PC-3 (cell line): Measurements from ENCODE around the gene FANCC. TPM values are rescaled to one million over a fixed set of nuclear protein-coding genes. Genes with fewer than 3 reads are reported as not detected.

ENCODE experiments used
- ATAC-seq: fragments of 200-7000 bp; cut with Tn5 transposase; 2 replicates; pipeline ENCODE4 v1.9.1; 2020; ENCODE audit warnings: mild to moderate bottlenecking, moderate library complexity
- BruUV-seq: library from RNA; stranded (reverse); fragments of 400-500 nt; replicated peaks from 2 replicates; lab custom pipeline; 2021; lab: Mats Ljungman, UMichigan
- CTCF ChIA-PET: fragments of 300-600 bp; sonication (Branson Sonifier 250); formaldehyde crosslinking; loops from one replicate; lab custom pipeline; 2022; ENCODE audit warnings: antibody characterized with exemption; lab: Charles Lee
- POLR2A ChIA-PET: fragments of 300-600 bp; sonication (Branson Sonifier 250); formaldehyde crosslinking; loops from one replicate; lab custom pipeline; 2022; ENCODE audit warnings: antibody characterized with exemption; ENCODE audit not compliant: unreplicated experiment; lab: Charles Lee
- DNase-seq: peaks from one replicate; pipeline ENCODE4 v3.0.0-alpha.2; 2015
- H2AFZ ChIP-seq: fragments of 300-600 bp; sonication (generic); 2 replicates; pipeline ENCODE4 v1.6.0; 2016; ENCODE audit warnings: antibody characterized with exemption, low read length
- H3F3A ChIP-seq: fragments of 300-600 bp; sonication (generic); one replicate; pipeline ENCODE4 v1.6.0; 2017; ENCODE audit warnings: antibody characterized with exemption, low read length, control low read depth, mild to moderate bottlenecking; ENCODE audit not compliant: unreplicated experiment
- H3K27ac ChIP-seq: fragments of 300-600 bp; sonication (generic); 2 replicates; pipeline ENCODE4 v1.5.1; 2016; ENCODE audit warnings: mild to moderate bottlenecking, low read length
- H3K27me3 ChIP-seq: fragments of 300-600 bp; sonication (generic); 2 replicates; pipeline ENCODE4 v1.6.1; 2016; ENCODE audit warnings: low read length, mixed read lengths
- H3K36me3 ChIP-seq: fragments of 300-600 bp; sonication (generic); 2 replicates; pipeline ENCODE4 v1.6.1; 2016; ENCODE audit warnings: low read depth, mixed run types, low read length, mixed read lengths
- H3K4me1 ChIP-seq: fragments of 300-600 bp; sonication (generic); 2 replicates; pipeline ENCODE4 v1.5.1; 2016; ENCODE audit warnings: low read length; ENCODE audit not compliant: insufficient read depth
- H3K4me2 ChIP-seq: fragments of 300-600 bp; sonication (generic); 2 replicates; pipeline ENCODE4 v1.6.0; 2016; ENCODE audit warnings: low read length
- H3K4me3 ChIP-seq: fragments of 300-600 bp; sonication (generic); 2 replicates; pipeline ENCODE4 v1.5.1; 2016; ENCODE audit warnings: mild to moderate bottlenecking, low read length, mixed read lengths
- H3K79me2 ChIP-seq: fragments of 300-600 bp; sonication (generic); 2 replicates; pipeline ENCODE4 v1.6.1; 2017; ENCODE audit warnings: low read length, mixed read lengths
- H3K9ac ChIP-seq: fragments of 300-600 bp; sonication (generic); 2 replicates; pipeline ENCODE4 v1.6.0; 2016; ENCODE audit warnings: mild to moderate bottlenecking, low read length
- H3K9me2 ChIP-seq: fragments of 300-600 bp; sonication (generic); replicated peaks from 2 replicates; pipeline ENCODE4 v1.6.1; 2016; ENCODE audit warnings: mixed run types, low read length, mixed read lengths
- H3K9me3 ChIP-seq: fragments of 300-600 bp; sonication (generic); 2 replicates; pipeline ENCODE4 v1.6.1; 2016; ENCODE audit warnings: low read length, mixed read lengths
- H4K20me1 ChIP-seq: fragments of 300-600 bp; sonication (generic); 2 replicates; pipeline ENCODE4 v1.6.1; 2016; ENCODE audit warnings: low read length, mixed read lengths
- CTCF ChIP-seq: fragments of 300-600 bp; sonication (generic); conservative IDR thresholded peaks from 2 replicates; pipeline ENCODE4 v1.5.1; 2017; ENCODE audit warnings: antibody characterized with exemption, low read depth, mild to moderate bottlenecking, low read length
- EZH2 ChIP-seq: fragments of 300-600 bp; sonication (generic); IDR thresholded peaks from one replicate; pipeline ENCODE4 v1.6.1; 2017; ENCODE audit warnings: antibody characterized with exemption, mild to moderate bottlenecking, low read length; ENCODE audit not compliant: unreplicated experiment
- EZH2phosphoT487 ChIP-seq: fragments of 300-600 bp; sonication (generic); IDR thresholded peaks from 2 replicates; pipeline ENCODE4 v1.6.1; 2018; ENCODE audit warnings: mild to moderate bottlenecking, antibody characterized with exemption, low read length, borderline replicate concordance
- intact Hi-C: fragments of 100-400 bp; cut with micrococcal nuclease; formaldehyde crosslinking; loops from 2 replicates; pipeline ENCODE4 v1.9.0; 2023
- total RNA-seq: library from RNA; depleted of rRNA; stranded (reverse); fragments of >200 nt; gene quantifications from 2 replicates; pipeline ENCODE4 v1.2.3, GENCODE V29; 2014

FANCC gene
- total RNA-seq, 1 experiment from 2014 or later = 6.9 TPM

- H3K79me2 ChIP-seq = no peaks in the 10 kb centered on the region
- H3K27ac ChIP-seq = no peak overlapping the region
- no peak for ATAC-seq
- H3K4me3 ChIP-seq = no peak overlapping the region
- POLR2A ChIA-PET = no interaction called here
- TF ChIP-seq CTCF = no peak
- no peak for TF ChIP-seq EZH2phosphoT487
- no peak for TF ChIP-seq EZH2
- H3K36me3 ChIP-seq = no peaks in the 10 kb centered on the region
- CTCF ChIA-PET = no interaction called here
- H4K20me1 ChIP-seq = no peaks in the 10 kb centered on the region
- H3K4me2 ChIP-seq = no peak overlapping the region
- no peak overlapping the region for H2AFZ ChIP-seq
- no peaks in the 10 kb centered on the region for H3F3A ChIP-seq
- no peaks in the 10 kb centered on the region for H3K4me1 ChIP-seq
- no peaks in the 10 kb centered on the region for H3K9me2 ChIP-seq
- H3K9me3 ChIP-seq = no peaks in the 10 kb centered on the region
- DNase-seq = no peak
- intact Hi-C loops = no loop called here
- H3K27me3 ChIP-seq = no peaks in the 10 kb centered on the region
- no peak overlapping the region for H3K9ac ChIP-seq
- no TSS peak for BruUV-seq
Measured at GRCh38 chr9:95133325-95133705, 184.2 kb downstream of the FANCC start.

GRCh38 chr9:95132366-95133324, 184.9 kb downstream of the FANCC start:
- Histone ChIP-seq H3K27ac (no peak overlapping the region), H3F3A (no peaks in the 10 kb centered on the region), H3K4me1 (no peaks in the 10 kb centered on the region), H3K36me3 (no peaks in the 10 kb centered on the region), H2AFZ (no peak overlapping the region), H3K9me2 (no peaks in the 10 kb centered on the region), H3K4me2 (no peak overlapping the region), H3K4me3 (no peak overlapping the region), H3K27me3 (no peaks in the 10 kb centered on the region), H3K9me3 (no peaks in the 10 kb centered on the region), H3K9ac (no peak overlapping the region), H4K20me1 (no peaks in the 10 kb centered on the region), H3K79me2 (no peaks in the 10 kb centered on the region)
- DNase-seq (no peak), ATAC-seq (no peak)
- ChIA-PET CTCF (interaction anchor here (0.9 kb wide), 1 partner anchor 349 kb away, joined by 3 read pairs; no protein-coding TSS in a partner anchor), POLR2A (no interaction called here)
- no peak for TF ChIP-seq EZH2
- no peak for TF ChIP-seq EZH2phosphoT487
- no peak for TF ChIP-seq CTCF
- no TSS peak for BruUV-seq
- intact Hi-C loops = no loop called here
